NCI-H2227 (cell line): Measurements from ENCODE around the gene TP53RK.
A peak's percentile ranks its signal among the peaks of the same experiment; 100 is the strongest.
"Not testable (repeated sequence)": the region's sequence is repeated elsewhere in the genome, so short reads cannot be mapped to it uniquely, and the experiment has no call there.

Experiments used
- DNase-seq: peaks from one replicate; lab custom pipeline; 2025; ENCODE audit not compliant: unreplicated experiment; lab: John Stamatoyannopoulos, UW

The TP53RK gene

GRCh38 chr20:46683939-46684750 lies 5.1 kb downstream of the TP53RK start:
- DNase-seq: no peak

- no peak for DNase-seq
Measured at GRCh38 chr20:46683668-46683938, 5.6 kb downstream of the TP53RK start.

GRCh38 chr20:46683011-46683667 lies 6.1 kb downstream of the TP53RK start:
- DNase-seq: no peak

GRCh38 chr20:46682063-46682821 lies 7.0 kb downstream of the TP53RK start:
- no peak for DNase-seq

GRCh38 chr20:46681032-46681854 lies 8.0 kb downstream of the TP53RK start:
- DNase-seq: peak; percentile 82

- no peak for DNase-seq
Measured at GRCh38 chr20:46680684-46681031, 8.6 kb downstream of the TP53RK start.

GRCh38 chr20:46678516-46678915 lies 10.7 kb downstream of the TP53RK start:
- no peak for DNase-seq

- DNase-seq: no peak
Measured at GRCh38 chr20:46677608-46678007, 11.6 kb downstream of the TP53RK start.

- DNase-seq: not testable (repeated sequence)
Measured at GRCh38 chr20:46676649-46677316, 12.5 kb downstream of the TP53RK start.

- DNase-seq: no peak
Measured at GRCh38 chr20:46674253-46675083, 14.8 kb downstream of the TP53RK start.

- DNase-seq: no peak
Measured at GRCh38 chr20:46673394-46674252, 15.6 kb downstream of the TP53RK start.

GRCh38 chr20:46672543-46673148 lies 16.6 kb downstream of the TP53RK start:
- DNase-seq: no peak

- DNase-seq: no peak
Measured at GRCh38 chr20:46671866-46672542, 17.2 kb downstream of the TP53RK start.

- DNase-seq: no peak
Measured at GRCh38 chr20:46670585-46671584, 18.4 kb downstream of the TP53RK start.

GRCh38 chr20:46670228-46670584 lies 19.0 kb downstream of the TP53RK start:
- no peak for DNase-seq

GRCh38 chr20:46666818-46667515 lies 22.3 kb downstream of the TP53RK start:
- DNase-seq: no peak
